Stomach (tissue), 9 donors: ENCODE data around the gene AP1G1. TPM values are rescaled to one million over a fixed set of nuclear protein-coding genes. Genes with fewer than 3 reads are reported as not detected.
"Not testable (repeated sequence)": the region's sequence is repeated elsewhere in the genome, so short reads cannot be mapped to it uniquely, and the experiment has no call there.

Experiments used
- DNase-seq, 2 donors: peaks; one replicate each; pipeline versions ENCODE4 v3.0.0 to v3.0.0-alpha.2; 2013 to 2019
- H3K27ac ChIP-seq, 5 donors: fragments of 200-600 bp in 4 of 5; sonication (generic) in 4 of 5; one replicate each; pipeline ENCODE4 v1.5.1; 2013 to 2019; ENCODE audit warnings: mild to moderate bottlenecking in 1 of 5, moderate library complexity in 1 of 5
- H3K27me3 ChIP-seq, 3 donors: fragments of 200-600 bp; sonication (generic); one replicate each; pipeline ENCODE4 v1.5.1; 2017 to 2019; ENCODE audit warnings: mixed run types in 1 of 3
- H3K36me3 ChIP-seq, 4 donors: fragments of 200-600 bp; sonication (generic); 1 replicate in 3 of 4; 2 replicates in 1 of 4; pipeline ENCODE4 v1.5.1; 2016 to 2019
- H3K4me1 ChIP-seq, 4 donors: fragments of 200-600 bp; sonication (generic); one replicate each; pipeline ENCODE4 v1.5.1; 2016 to 2019
- H3K4me3 ChIP-seq, 4 donors: fragments of 200-600 bp; sonication (generic) in 3 of 4; one replicate each; pipeline ENCODE4 v1.5.1; 2016 to 2019; ENCODE audit warnings: mild to moderate bottlenecking in 1 of 4
- H3K9me3 ChIP-seq, 4 donors: fragments of 200-600 bp; sonication (generic); one replicate each; pipeline ENCODE4 v1.5.1; 2016 to 2019
- CTCF ChIP-seq, 7 experiments: fragments of 450-650 bp in 4 of 7; fragments of 200-600 bp in 3 of 7; sonication (generic) in 3 of 7; IDR thresholded peaks; one replicate each; pipeline ENCODE4 v1.5.1; 2016 to 2019; ENCODE audit warnings: antibody characterized with exemption in 7 of 7, control low read depth in 2 of 7, mild to moderate bottlenecking in 1 of 7
- EP300 ChIP-seq: sonication (generic); formaldehyde crosslinking; IDR thresholded peaks from one replicate; pipeline ENCODE4 v1.6.1; 2017; ENCODE audit warnings: antibody characterized with exemption
- POLR2A ChIP-seq, 4 donors: fragments of 450-650 bp; IDR thresholded peaks; one replicate each; pipeline ENCODE4 v1.6.1; 2016; ENCODE audit warnings: antibody characterized with exemption in 4 of 4, control low read depth in 2 of 4, mild to moderate bottlenecking in 1 of 4, moderate library complexity in 1 of 4
- POLR2AphosphoS5 ChIP-seq, 3 donors: sonication (generic); formaldehyde crosslinking; IDR thresholded peaks; one replicate each; pipeline ENCODE4 v1.6.1; 2016; ENCODE audit warnings: antibody characterized with exemption in 3 of 3
- WGBS, 5 donors: extraction: QIAGEN DNeasy Blood & Tissue Kit in 3 of 5; methylation state at CpG; one replicate each; pipeline versions ENCODE4 v1.1.5 to v1.1.7; 2013 to 2018; 5-methylcytosine and 5-hydroxymethylcytosine counted together
- intact Hi-C: fragments of 100-400 bp; cut with DNase I; formaldehyde crosslinking; loops from one replicate; pipeline ENCODE4 v1.15.1; 2023; ENCODE audit warnings: low total_unique reads
- polyA plus RNA-seq, 3 donors: library from polyadenylated mRNA; stranded (reverse); fragments of 200-250 nt; gene quantifications; one replicate each; pipeline ENCODE4 v1.2.3, GENCODE V29; 2013
- total RNA-seq, 5 donors: library from RNA; depleted of rRNA; stranded (reverse); fragments of >200 nt; gene quantifications; one replicate each; pipeline versions ENCODE4 v1.1.0 to v1.2.3, GENCODE V29; 2014 to 2016
- donor health status: healthy with polysubstance abuse.
- donor health status: Bipolar disorder and iron deficiency.
- donor health status: healthy.

AP1G1 gene
- total and polyA plus RNA-seq, 8 donors = 11.7 to 198 (median 123) TPM

- WGBS, 5 donors = 77 to 85% (median 84%) methylated on average over 2 of the region's 2 CpGs
- H3K4me1 ChIP-seq = no peaks in the 10 kb centered on the region
- no peak overlapping the region for H3K27ac ChIP-seq
- no peak for DNase-seq
- no peaks in the 10 kb centered on the region for H3K27me3 ChIP-seq
- no peaks in the 10 kb centered on the region for H3K36me3 ChIP-seq
- H3K4me3 ChIP-seq = no peak overlapping the region
- intact Hi-C loops = no loop called here
- no peaks in the 10 kb centered on the region for H3K9me3 ChIP-seq
- TF ChIP-seq CTCF (IDR thresholded peaks at IDR 0.05) (no peak), POLR2AphosphoS5 (IDR thresholded peaks at IDR 0.05) (no peak), POLR2A (IDR thresholded peaks at IDR 0.05) (no peak), EP300 (no peak)
Observed at GRCh38 chr16:71830359-71830758, 21.7 kb upstream of the AP1G1 start.

GRCh38 chr16:71826533-71827017, 17.9 kb upstream of the AP1G1 start:
- Histone ChIP-seq H3K27ac (no peak overlapping the region), H3K4me1 (no peaks in the 10 kb centered on the region), H3K27me3 (no peaks in the 10 kb centered on the region), H3K4me3 (no peak overlapping the region), H3K9me3 (no peaks in the 10 kb centered on the region), H3K36me3 (no peaks in the 10 kb centered on the region)
- intact Hi-C loops = no loop called here
- no peak for TF ChIP-seq CTCF (IDR thresholded peaks at IDR 0.05)
- no peak for TF ChIP-seq POLR2A (IDR thresholded peaks at IDR 0.05)
- TF ChIP-seq EP300 = no peak
- TF ChIP-seq POLR2AphosphoS5 (IDR thresholded peaks at IDR 0.05) = no peak
- no peak for DNase-seq
- 54 to 75% (median 57%) methylated on average over 5 of the region's 5 CpGs for WGBS, 5 donors

- 76 to 85% (median 82%) methylated on average over 10 of the region's 10 CpGs for WGBS, 5 donors
- H3K9me3 ChIP-seq, H3K27me3 ChIP-seq, H3K36me3 ChIP-seq, H3K4me3 ChIP-seq, intact Hi-C loops, DNase-seq: not testable (repeated sequence)
- Histone ChIP-seq H3K4me1 (peaks cover 0 to 22% (median 8%) of the 10 kb centered on the region in 4 donors), H3K27ac (peak overlapping the region in 4 of 5 donors; percentile 63 to 79 (median 75))
Observed at GRCh38 chr16:71817155-71817500, 8.5 kb upstream of the AP1G1 start.

GRCh38 chr16:71811261-71811803, 2.7 kb upstream of the AP1G1 start:
- Histone ChIP-seq H3K9me3 (no peaks in the 10 kb centered on the region), H3K4me1 (peaks cover 21 to 35% (median 31%) of the 10 kb centered on the region in 4 donors), H3K4me3 (no peak overlapping the region), H3K27ac (peak overlapping the region; percentile 48 to 100 (median 99)), H3K36me3 (no peaks in the 10 kb centered on the region), H3K27me3 (no peaks in the 10 kb centered on the region)
- intact Hi-C loops = no loop called here
- TF ChIP-seq CTCF (IDR thresholded peaks at IDR 0.05) (no peak), EP300 (no peak), POLR2A (IDR thresholded peaks at IDR 0.05) (no peak), POLR2AphosphoS5 (IDR thresholded peaks at IDR 0.05) (no peak)
- WGBS, 5 donors = 32 to 50% (median 40%) methylated on average over 4 to 5 of the region's 5 CpGs
- peak in 1 of 2 donors; percentile 40 for DNase-seq

- H3K27ac ChIP-seq = peak overlapping the region; percentile 92 to 100 (median 99)
- intact Hi-C loops = not testable (repeated sequence)
Observed at GRCh38 chr16:71810155-71810530, 1.5 kb upstream of the AP1G1 start.

More at GRCh38 chr16:71810155-71810530, 1.5 kb upstream of the AP1G1 start:
- not testable (repeated sequence) for H3K9me3 ChIP-seq, H3K27me3 ChIP-seq, H3K36me3 ChIP-seq, H3K4me3 ChIP-seq
- 31 to 64% (median 58%) methylated on average over 11 of the region's 11 CpGs for WGBS, 5 donors
- peaks cover 33 to 42% (median 40%) of the 10 kb centered on the region in 4 donors for H3K4me1 ChIP-seq
- peak in 1 of 2 donors; percentile 12 for DNase-seq
